ENCODE data around the gene LGI2. TPM values are rescaled to one million over a fixed set of nuclear protein-coding genes. Genes with fewer than 3 reads are reported as not detected.
A peak's percentile ranks its signal among the peaks of the same experiment; 100 is the strongest.

Gene LGI2
- total RNA-seq, 1 donor from 2014 or later: not detected

DNA sequence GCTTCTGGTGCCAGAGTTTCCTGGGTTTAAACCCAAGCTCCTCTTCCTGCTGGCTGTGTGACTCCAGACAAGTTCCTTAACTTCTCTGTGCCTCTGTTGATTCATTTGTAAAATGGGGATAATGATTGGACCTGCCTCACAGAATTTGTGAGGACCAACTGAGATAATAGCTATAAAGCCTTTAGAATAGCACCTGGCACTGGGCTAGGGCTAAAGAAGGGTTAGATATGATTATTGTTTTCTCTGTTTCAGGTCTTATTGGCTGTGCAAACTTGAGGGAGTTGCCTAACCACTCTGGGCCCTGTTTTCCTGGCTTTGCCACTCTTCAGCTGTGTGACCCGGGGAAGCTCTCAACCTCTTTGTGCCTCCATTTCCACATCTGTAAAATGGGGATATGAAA, 37.8 kb downstream of the LGI2 start:
- DNase-seq (ENCODE audit: low read depth) (no peak), FAIRE-seq (no peak)
- TF ChIP-seq, protein P1, sequence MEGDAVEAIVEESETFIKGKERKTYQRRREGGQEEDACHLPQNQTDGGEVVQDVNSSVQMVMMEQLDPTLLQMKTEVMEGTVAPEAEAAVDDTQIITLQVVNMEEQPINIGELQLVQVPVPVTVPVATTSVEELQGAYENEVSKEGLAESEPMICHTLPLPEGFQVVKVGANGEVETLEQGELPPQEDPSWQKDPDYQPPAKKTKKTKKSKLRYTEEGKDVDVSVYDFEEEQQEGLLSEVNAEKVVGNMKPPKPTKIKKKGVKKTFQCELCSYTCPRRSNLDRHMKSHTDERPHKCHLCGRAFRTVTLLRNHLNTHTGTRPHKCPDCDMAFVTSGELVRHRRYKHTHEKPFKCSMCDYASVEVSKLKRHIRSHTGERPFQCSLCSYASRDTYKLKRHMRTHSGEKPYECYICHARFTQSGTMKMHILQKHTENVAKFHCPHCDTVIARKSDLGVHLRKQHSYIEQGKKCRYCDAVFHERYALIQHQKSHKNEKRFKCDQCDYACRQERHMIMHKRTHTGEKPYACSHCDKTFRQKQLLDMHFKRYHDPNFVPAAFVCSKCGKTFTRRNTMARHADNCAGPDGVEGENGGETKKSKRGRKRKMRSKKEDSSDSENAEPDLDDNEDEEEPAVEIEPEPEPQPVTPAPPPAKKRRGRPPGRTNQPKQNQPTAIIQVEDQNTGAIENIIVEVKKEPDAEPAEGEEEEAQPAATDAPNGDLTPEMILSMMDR (IDR thresholded peaks at IDR 0.05; ENCODE audit: insufficient read depth, low read length, severe bottlenecking): no peak
- no peaks in the 10 kb centered on the region for H3K36me3 ChIP-seq (ENCODE audit: control insufficient read depth, insufficient read depth, low read length)
- H3K4me3 ChIP-seq (ENCODE audit: low read depth, low read length): no peak overlapping the region
- H3K27me3 ChIP-seq (ENCODE audit: control insufficient read depth, insufficient read depth, low read length): peaks cover 3% of the 10 kb centered on the region

DNA sequence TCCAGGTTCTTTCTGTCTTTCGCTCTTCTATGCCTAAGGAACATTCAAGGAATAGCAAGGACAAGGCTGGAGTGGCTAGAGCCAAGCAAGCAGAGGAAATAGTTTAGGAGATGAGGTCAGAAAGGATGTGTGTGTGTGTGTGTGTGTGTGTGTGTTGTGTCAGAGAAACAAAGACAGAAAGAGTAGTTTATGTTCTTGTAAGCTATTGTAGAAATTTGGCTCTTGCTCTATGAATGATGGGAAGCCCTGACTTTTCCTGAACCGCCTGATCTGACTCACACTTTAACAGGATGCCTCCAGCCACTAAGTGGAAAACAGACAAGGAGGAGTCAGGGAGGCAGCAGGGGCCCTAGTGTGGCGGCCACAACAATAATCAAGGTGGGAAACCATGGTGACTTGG, 39.7 kb downstream of the LGI2 start:
- DNase-seq (ENCODE audit: low read depth) (peak; percentile 31), FAIRE-seq (no peak)
- H3K36me3 ChIP-seq (ENCODE audit: control insufficient read depth, insufficient read depth, low read length): no peaks in the 10 kb centered on the region
- H3K27me3 ChIP-seq (ENCODE audit: control insufficient read depth, insufficient read depth, low read length): no peaks in the 10 kb centered on the region
- H3K4me3 ChIP-seq (ENCODE audit: low read depth, low read length): no peak overlapping the region
- TF ChIP-seq, protein P1 (IDR thresholded peaks at IDR 0.05; ENCODE audit: insufficient read depth, low read length, severe bottlenecking): no peak

DNA sequence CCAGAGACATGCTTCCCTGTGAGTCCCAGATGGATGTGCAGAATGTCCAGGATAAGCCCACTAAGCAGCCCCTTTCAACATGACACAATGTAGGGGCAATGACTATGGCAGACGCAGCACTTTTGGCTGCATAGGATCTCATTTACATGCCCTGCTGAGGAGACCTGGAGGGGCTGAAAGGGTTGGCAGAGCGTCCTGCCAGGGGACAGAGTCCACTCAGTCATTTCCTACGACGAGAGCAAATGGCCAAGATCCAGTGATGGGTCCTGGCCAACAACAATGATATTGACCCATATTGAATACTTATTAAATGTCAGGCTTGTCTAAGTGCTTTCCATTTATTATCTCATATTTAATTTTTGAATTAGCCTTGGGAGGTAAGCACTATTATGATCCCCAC, 41.4 kb downstream of the LGI2 start:
- TF ChIP-seq, protein P1 (IDR thresholded peaks at IDR 0.05; ENCODE audit: insufficient read depth, low read length, severe bottlenecking): no peak
- no peaks in the 10 kb centered on the region for H3K36me3 ChIP-seq (ENCODE audit: control insufficient read depth, insufficient read depth, low read length)
- no peak overlapping the region for H3K4me3 ChIP-seq (ENCODE audit: low read depth, low read length)
- FAIRE-seq: no peak
- DNase-seq (ENCODE audit: low read depth): no peak
- no peaks in the 10 kb centered on the region for H3K27me3 ChIP-seq (ENCODE audit: control insufficient read depth, insufficient read depth, low read length)

DNA sequence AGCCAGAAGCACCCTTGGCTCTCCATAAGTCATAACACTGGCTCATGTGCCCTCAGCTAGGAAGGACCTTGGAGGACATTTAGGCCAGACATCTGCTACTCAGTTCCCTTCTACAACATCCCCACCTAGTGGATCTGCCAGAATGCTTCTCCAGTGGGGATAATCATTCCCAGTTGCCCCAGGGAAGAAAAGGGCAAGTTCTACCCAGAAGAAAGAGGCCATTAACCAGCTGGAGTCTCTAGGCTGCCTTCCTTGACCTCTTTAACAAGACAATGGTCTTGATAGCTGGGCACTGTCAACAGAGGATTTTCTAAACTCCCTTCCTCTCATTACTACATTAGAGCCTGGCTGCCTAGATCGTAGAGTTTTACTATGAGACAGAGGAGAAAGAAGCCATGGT, 42.0 kb downstream of the LGI2 start:
- Histone ChIP-seq H3K36me3 (ENCODE audit: control insufficient read depth, insufficient read depth, low read length) (no peaks in the 10 kb centered on the region), H3K4me3 (ENCODE audit: low read depth, low read length) (no peak overlapping the region), H3K27me3 (ENCODE audit: control insufficient read depth, insufficient read depth, low read length) (no peaks in the 10 kb centered on the region)
- DNase-seq (ENCODE audit: low read depth): peak; percentile 54
- FAIRE-seq: no peak
- TF ChIP-seq, protein P1 (IDR thresholded peaks at IDR 0.05; ENCODE audit: insufficient read depth, low read length, severe bottlenecking): peak; percentile 66

DNA sequence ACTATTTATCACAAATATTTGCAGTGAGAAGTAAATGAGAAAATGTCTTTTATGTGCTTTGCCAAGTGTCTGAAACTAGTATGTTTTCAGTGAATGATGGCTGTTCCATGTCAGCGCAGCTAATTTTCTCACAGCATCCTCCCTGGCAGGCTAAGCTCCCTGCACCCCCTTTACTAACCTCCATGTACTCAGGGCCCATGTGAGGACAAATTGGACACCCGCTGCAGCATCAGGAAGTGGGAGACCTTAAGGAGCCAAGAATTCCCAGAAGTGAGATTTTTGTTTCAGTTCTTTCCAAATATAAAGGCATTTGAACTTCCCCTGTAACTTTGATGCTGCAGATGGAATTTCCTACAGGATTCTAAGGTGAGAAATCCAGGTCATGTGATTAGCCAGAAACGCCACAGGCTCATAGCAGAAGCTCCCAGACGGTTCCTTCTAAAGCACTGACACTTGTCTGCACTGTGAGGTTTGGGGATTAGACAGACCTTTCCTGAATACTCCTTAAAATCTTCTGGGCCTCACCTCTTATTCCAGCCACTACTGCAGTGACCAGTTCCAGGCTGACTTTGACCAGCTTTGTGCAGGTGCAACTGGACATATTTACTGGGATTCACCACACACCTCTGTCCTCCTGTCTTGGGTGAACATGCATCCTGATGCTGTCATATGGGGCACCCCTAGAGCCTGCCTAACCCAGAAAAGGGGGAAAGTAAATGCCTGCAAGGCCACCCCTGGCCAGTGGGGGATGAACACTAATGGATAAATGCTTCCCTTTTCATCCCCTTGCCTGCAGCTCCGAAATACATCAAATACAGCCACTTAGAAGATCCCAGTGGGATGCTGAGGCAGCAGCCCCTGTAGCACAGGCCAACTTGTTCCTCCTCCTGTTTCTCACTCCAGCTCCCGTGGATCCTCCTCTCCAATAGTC, 45.9 kb downstream of the LGI2 start:
- TF ChIP-seq, protein P1 (IDR thresholded peaks at IDR 0.05; ENCODE audit: insufficient read depth, low read length, severe bottlenecking): no peak
- Histone ChIP-seq H3K4me3 (ENCODE audit: low read depth, low read length) (no peak overlapping the region), H3K27me3 (ENCODE audit: control insufficient read depth, insufficient read depth, low read length) (no peaks in the 10 kb centered on the region), H3K36me3 (ENCODE audit: control insufficient read depth, insufficient read depth, low read length) (no peaks in the 10 kb centered on the region)
- DNase-seq (ENCODE audit: low read depth) (no peak), FAIRE-seq (no peak)

Data from bronchial epithelial cell (primary cell).